COLO829 (cell line): ENCODE measurements around the gene USP35.
"Not testable (repeated sequence)": the region's sequence is repeated elsewhere in the genome, so short reads cannot be mapped to it uniquely, and the experiment has no call there.

ENCODE experiments used
- DNase-seq: peaks from one replicate; pipeline ENCODE4 v3.0.0; 2012; ENCODE audit warnings: low spot score

Gene USP35

GRCh38 chr11:78168539-78169477 lies 19.9 kb upstream of the USP35 start:
- no peak for DNase-seq

DNA sequence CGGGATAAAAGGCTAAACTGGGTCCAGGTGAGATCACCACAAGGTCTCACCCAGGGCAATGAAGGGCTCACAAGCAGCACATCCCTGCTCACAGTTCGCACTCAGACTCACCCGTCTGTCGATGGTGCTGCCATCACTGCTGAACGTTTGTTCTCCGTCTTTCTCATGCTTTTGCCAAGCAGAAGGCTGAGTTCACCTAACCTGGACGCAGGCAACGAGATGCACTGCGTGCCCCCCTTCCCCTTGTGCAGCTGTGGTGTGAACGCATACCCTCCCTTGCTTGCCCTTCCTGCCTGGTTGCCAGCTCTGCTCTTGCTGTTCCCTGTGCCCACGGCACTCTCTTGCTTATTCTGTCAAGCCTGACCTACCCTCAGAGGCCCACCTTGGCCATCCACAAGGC lies 18.3 kb upstream of the USP35 start:
- DNase-seq: no peak

- DNase-seq: no peak
Measured at GRCh38 chr11:78170874-78171549, 17.7 kb upstream of the USP35 start.

DNA sequence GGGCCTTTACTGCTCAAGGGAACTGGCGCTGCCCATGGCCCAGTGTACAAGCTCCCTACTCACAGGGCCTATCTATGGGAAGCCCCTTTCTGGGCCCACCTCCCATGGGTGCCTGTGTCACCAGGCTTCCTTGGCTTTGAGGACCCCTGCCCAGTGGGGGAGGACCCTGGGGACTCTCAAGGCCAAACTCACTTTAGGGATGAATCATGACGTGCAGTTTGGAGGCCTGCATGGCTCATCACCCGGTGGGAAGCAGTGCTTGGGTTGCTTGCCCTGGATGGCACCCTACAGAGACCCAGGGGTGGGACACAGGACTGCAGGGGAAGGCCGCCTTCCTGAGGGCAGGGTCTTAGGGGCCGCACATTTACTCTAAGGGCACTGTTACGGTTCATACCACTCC lies 16.8 kb upstream of the USP35 start:
- no peak for DNase-seq

DNA sequence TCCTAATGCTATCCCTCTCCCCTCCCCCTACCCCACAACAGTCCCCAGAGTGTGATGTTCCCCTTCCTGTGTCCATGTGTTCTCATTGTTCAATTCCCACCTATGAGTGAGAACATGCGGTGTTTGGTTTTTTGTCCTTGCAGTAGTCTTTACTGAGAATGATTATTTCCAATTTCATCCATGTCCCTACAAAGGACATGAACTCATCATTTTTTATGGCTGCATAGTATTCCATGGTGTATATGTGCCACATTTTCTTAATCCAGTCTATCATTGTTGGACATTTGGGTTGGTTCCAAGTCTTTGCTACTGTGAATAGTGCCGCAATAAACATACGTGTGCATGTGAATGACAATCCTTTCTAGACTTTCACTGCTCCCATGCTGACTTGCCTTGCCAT lies 12.9 kb upstream of the USP35 start:
- not testable (repeated sequence) for DNase-seq

DNA sequence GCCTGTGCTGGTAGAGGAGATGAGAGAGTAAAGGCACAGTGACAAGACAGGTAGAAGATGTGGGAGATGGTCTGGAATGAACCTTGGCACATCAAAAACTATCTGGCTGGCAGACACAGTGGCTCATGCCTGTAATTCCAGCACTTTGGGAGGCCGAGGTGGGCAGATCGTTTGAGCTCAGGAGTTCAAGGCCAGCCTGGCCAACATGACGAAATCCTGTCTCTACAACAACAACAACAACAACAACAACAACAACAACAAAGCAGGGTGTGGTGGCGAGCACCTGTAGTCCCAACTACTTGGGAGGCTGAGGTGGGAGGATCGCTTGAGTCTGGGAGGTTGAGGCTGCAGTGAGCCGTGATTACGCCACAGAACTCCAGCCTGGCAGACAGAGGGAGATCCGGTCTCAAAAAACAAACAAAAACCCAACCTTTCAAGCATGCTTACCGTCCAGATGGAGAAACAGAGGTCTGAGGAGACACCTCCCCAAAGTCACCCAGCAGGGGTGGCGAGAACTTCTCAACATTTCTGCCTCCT lies 12.0 kb upstream of the USP35 start:
- DNase-seq: no peak

- DNase-seq: no peak
Measured at GRCh38 chr11:78177216-78177615, 11.5 kb upstream of the USP35 start.

GRCh38 chr11:78179459-78180071 lies 9.2 kb upstream of the USP35 start:
- DNase-seq: no peak

DNA sequence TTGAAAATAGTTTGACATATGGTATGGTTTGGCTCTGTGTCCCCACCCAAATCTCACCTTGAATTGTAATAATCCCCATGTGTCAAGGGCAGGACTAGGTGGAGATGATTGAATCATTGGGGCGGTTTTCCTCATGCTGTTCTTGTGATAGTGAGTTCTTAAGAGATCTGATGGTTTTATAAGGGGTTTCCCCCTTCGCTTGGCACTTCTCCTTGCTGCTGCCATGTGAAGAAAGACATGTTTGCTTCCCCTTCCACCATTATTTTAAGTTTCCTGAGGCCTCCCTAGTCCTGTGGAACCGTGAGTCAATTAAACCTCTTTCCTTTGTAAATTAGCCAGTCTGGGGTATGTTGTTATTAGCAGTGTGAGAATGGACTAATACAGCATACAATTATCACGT lies 8.0 kb upstream of the USP35 start:
- DNase-seq: no peak

GRCh38 chr11:78181185-78181584 lies 7.5 kb upstream of the USP35 start:
- DNase-seq: no peak

DNA sequence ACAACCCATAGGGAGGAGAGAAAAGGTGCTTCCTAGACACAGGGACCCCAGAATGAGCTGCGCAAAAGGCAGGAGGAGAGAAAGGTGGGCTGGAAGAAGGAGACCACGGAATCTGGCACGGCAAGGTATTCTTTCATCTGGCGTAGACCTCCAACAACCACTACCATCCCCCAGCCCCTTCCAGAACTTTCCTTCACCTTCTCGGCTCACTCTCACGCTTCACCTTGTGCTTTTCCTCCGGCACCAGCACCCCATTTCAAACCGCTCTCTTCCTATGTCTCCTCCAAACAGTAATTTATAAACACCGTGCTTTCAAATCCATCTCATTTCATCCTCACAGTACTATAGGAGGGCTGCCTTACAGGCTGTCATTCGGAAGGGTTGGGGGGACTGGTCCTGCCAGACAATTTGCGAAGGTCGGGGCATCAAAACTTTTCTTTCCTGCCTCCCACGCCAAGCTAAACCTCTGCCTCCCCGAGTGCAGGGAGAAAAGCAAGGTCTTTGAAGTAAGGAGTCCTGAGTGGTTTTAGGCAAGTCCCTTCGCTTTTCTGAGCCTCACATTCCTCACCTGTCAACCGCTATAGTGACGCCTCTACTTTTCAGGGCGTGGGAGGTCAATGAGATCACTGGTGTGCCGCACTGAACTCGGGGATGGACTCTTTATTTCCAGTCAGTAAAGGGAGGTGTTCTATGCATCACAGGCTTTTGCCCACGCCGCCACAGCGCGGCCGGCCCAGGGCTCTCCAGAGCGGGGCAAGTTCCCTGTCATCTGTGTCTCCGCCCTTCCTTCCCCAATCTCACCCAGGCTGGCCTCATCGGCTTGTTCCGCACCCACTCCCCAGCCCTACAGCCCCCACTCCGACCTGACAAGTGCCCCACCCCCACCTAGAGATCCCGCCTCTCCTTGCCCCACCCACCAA lies 1.1 kb upstream of the USP35 start:
- peak; percentile 26 for DNase-seq

- DNase-seq: no peak
Measured at GRCh38 chr11:78189174-78189724, 530 bp downstream of the USP35 start.

DNA sequence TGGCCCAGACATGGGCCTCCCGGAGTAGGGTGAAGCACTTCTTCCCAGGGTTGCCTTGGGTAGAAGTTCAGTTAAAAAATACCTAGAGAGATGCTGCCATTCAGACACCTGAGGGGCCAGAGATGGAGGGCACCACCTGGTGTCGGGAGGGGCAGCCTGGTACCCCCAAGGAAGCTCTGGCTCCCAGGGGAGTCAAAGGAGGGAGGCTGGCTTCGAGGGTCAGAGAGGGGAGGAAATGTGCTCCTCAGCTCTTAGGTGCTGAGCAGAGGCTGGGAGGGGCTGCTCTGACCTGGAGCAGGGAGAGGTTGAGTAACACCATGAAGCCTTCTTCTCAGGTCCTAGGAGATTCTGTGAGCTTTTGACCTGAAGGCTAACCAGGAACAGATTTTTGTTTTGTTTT lies 1.1 kb downstream of the USP35 start:
- no peak for DNase-seq

DNA sequence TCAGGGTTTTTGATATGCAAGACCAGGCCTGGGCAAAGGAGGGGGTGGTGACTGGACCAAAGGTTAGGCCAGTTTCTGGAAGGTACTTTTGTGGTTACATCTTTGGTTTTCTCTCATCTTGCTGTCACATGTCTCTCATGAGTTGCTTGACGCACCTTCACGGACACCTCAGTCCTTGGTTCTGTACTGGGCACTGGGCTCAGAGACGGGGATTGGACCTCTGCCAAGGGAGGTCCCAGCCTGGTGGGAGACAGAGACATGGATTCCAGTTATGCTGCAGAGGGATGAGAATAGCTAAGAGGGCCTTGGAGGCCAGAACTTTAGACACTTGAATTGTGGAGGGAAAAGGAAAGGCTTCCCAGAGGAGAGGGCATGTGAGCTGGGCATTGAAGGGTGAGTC lies 1.7 kb downstream of the USP35 start:
- DNase-seq: no peak

DNA sequence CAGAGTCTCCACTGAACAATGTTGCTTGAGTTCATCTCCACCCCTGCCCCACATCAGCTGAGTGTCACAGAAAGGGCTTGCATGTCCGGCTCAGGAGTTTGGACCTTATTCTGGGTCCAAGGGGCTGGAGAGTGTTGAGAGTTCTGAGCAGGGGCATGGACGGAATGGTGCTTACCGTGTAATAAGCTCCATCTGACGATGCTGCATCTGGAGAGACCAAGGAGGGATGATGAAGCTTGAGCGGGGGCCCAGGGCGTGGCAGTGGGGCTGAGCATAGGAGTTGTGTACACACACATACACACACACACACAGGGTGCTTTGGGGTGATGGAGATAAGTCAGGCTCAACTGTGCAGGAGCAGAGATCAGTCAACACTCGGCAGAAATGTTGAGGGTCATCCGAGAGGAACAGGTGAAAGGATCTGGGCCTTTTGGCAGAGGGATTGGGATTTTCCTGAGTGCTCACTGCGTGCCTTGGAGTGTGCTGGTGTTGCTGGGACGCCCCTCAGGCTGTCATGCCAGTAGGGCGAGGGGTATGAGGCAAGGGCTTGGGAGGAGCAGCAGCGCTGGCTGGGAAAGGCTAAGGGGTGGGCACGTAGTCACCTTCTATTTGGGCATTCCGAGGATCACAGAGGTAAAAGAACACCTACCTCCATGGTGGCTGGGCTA lies 2.3 kb downstream of the USP35 start:
- DNase-seq: no peak

DNA sequence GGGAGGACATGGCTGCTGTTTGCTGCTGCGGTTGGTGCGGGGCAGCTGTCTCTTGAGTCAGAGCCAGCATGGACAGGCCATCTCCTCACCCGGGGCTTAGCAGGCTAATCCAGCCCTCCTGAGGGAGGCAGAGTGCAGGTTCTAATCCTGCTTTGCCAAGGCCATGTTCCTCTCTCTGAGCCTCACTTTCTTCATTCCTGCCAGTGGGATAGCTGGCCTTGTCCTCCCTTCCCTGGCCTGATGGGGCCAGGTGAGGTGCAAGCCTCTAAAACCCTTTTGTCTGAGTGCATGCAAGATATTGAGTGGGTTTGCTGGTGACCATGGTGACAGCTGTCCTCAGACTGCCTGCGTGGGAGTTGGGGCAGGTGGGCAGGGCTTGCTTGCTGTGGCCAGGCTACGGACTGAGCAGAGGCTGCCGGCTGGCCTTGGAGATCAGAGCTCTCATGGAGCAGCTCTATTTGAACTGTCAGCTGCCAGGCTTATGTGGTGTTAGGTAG lies 3.6 kb downstream of the USP35 start:
- no peak for DNase-seq

GRCh38 chr11:78192911-78193351 lies 4.2 kb downstream of the USP35 start:
- no peak for DNase-seq

- no peak for DNase-seq
Measured at GRCh38 chr11:78193806-78194205, 5.1 kb downstream of the USP35 start.

DNA sequence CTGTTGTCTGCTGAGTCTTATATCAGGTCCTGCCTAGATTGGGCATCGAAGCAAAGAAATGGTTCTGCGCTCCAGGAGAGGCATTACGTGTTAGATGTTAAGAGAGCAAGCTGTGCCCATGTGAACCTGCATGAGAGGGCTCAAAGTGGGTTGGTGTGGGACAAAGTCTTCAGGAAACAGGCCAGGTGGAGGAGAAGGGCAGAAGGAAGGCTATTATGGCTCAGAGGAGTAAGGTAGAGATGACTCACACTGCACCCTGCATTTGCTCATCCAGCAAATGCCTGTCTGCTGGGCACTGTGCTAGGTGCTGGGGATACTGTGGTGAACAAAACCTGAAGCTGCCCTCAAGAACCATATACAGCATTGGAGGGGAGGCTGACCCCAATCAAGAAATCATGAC lies 5.8 kb downstream of the USP35 start:
- no peak for DNase-seq

DNA sequence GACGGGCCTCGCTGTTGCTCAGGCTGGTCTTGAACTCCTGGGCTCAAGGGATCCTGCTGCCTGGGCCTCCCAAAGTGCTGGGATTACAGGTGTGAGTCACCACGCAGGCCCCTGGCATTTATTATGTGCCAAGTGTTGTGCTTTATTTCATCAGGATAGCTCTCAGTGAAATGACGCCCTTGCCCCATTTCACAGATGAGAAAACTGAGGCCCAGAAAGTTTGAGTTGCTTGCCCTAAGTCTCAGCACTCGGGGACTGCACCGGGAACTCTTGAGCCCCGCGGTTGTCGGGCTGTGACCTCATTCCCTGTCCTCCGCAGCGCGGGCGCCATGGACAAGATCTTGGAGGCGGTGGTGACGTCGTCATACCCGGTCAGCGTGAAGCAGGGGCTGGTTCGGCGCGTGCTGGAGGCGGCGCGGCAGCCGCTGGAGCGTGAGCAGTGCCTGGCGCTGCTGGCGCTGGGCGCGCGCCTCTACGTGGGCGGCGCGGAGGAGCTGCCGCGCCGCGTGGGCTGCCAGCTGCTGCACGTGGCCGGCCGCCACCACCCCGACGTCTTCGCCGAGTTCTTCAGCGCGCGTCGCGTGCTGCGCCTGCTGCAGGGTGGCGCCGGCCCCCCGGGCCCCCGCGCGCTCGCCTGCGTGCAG lies 7.3 kb downstream of the USP35 start:
- DNase-seq: no peak
